ENCODE data around the gene FRMD8.

DNA sequence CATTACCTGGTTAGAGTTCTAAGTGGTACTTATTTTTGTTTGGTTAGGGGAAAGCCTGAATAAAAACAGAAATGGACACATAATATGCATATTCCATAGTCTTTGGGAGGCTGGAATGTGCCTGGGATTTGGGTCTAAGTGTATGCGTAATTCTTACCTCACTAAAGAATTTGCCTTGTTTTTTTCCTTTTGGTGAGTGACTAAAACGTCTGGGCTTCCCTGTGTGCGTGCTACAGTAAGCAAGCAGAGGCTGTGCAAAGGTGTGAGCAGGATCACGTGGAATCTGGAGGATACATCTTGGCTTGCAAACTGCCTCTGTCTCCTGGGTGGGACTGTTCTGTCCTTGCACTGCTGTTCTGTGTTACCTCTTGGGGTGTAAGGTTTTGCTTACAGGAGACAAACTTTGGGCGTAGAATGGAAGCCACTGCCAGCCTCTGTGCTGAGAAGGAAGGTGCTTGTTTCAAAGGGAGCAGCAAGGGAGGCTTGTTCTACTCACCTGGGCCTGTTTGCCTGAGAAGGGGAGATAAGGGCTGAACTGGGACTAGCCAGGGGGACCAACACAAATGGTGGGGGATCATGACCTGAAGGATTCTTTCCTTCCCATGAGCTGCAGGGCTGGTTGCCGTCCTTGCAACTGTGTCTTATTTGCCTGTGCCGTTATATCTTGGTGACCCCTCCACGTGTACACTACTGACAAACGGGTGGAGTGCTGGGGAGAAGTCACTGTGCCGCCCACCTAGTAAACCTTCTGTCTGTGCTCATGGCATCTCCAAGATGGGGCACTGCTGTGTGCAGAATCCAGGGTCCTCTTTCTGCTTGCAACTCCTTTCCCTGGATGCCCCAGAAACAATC, 40.6 kb downstream of the FRMD8 start:
- TF ChIP-seq RAD21 (IDR thresholded peaks at IDR 0.05 in 1 of 2, conservative IDR thresholded peaks at IDR 0.05 in 1 of 2; ENCODE audit: low read depth in 2 of 2, low read length in 2 of 2) (no peak), HDAC6 (IDR thresholded peaks at IDR 0.05; ENCODE audit: low read depth, low read length) (no peak), RFX5 (IDR thresholded peaks at IDR 0.05; ENCODE audit: borderline replicate concordance, low read depth, low read length) (no peak), GABPA (IDR thresholded peaks at IDR 0.05; ENCODE audit: borderline replicate concordance, insufficient read depth, low read length) (no peak), POLR2AphosphoS5 (IDR thresholded peaks at IDR 0.05; ENCODE audit: low read depth, low read length) (peak; percentile 83), NANOG (IDR thresholded peaks at IDR 0.05; ENCODE audit: insufficient read depth, low read depth, low read length, poor library complexity, severe bottlenecking) (no peak), ZNF274 (IDR thresholded peaks at IDR 0.05; ENCODE audit: borderline replicate concordance, extremely low read depth, low read length) (no peak), JUND (IDR thresholded peaks at IDR 0.05; ENCODE audit: low read length) (no peak), KDM1A (IDR thresholded peaks at IDR 0.05; ENCODE audit: borderline replicate concordance, low read length) (no peak), SRF (IDR thresholded peaks at IDR 0.05; ENCODE audit: low read depth, low read length) (no peak), EZH2 (IDR thresholded peaks at IDR 0.05; ENCODE audit: low read depth, low read length, severe bottlenecking) (no peak)
- TF ChIP-seq, protein P1, sequence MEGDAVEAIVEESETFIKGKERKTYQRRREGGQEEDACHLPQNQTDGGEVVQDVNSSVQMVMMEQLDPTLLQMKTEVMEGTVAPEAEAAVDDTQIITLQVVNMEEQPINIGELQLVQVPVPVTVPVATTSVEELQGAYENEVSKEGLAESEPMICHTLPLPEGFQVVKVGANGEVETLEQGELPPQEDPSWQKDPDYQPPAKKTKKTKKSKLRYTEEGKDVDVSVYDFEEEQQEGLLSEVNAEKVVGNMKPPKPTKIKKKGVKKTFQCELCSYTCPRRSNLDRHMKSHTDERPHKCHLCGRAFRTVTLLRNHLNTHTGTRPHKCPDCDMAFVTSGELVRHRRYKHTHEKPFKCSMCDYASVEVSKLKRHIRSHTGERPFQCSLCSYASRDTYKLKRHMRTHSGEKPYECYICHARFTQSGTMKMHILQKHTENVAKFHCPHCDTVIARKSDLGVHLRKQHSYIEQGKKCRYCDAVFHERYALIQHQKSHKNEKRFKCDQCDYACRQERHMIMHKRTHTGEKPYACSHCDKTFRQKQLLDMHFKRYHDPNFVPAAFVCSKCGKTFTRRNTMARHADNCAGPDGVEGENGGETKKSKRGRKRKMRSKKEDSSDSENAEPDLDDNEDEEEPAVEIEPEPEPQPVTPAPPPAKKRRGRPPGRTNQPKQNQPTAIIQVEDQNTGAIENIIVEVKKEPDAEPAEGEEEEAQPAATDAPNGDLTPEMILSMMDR (IDR thresholded peaks at IDR 0.05; ENCODE audit: control extremely low read depth in 1 of 3, insufficient read depth in 1 of 3, low read depth in 1 of 3, low read length in 3 of 3): no peak

All from H1 (cell line).